Astrocyte of the spinal cord (primary cell): ENCODE measurements around the gene NEK6.
A peak's percentile ranks its signal among the peaks of the same experiment; 100 is the strongest.

Experiments
- DNase-seq: peaks from one replicate; pipeline ENCODE4 v3.0.0; 2011; ENCODE audit warnings: low read depth, low spot score
- H3K4me3 ChIP-seq: 2 replicates; pipeline ENCODE4 v1.5.1; 2011; ENCODE audit warnings: low read depth, mild to moderate bottlenecking, low read length, moderate library complexity
- CTCF ChIP-seq: IDR thresholded peaks from 2 replicates; pipeline ENCODE4 v1.5.1; 2012; ENCODE audit warnings: low read depth, mild to moderate bottlenecking, low read length, inconsistent platforms
- in situ Hi-C: cut with HindIII; loops from 2 replicates; pipeline ENCODE4 v1.10.0; 2017; ENCODE audit warnings: low sequenced_read_pairs

The NEK6 gene

GRCh38 chr9:124257844-124258606 is at the start of gene NEK6:
NEK6 (plus strand) TSS chr9:124257949; CDS start chr9:124301965, 44,016 bp downstream.
- DNase-seq: no peak
- TF ChIP-seq CTCF: no peak
- in situ Hi-C loops: no loop called here
- H3K4me3 ChIP-seq: peak within 1 kb of the TSS; percentile 86

- in situ Hi-C loops: no loop called here
- no peak for DNase-seq
- no peak overlapping the region for H3K4me3 ChIP-seq
- no peak for TF ChIP-seq CTCF
Observed at GRCh38 chr9:124208571-124208970, 49.2 kb upstream of the NEK6 start.

GRCh38 chr9:124209279-124209678 is 48.5 kb upstream of the NEK6 start:
- TF ChIP-seq CTCF: no peak
- in situ Hi-C loops: no loop called here
- H3K4me3 ChIP-seq: no peak overlapping the region

GRCh38 chr9:124209774-124210173 is 48.0 kb upstream of the NEK6 start:
- DNase-seq: no peak
- in situ Hi-C loops: no loop called here
- TF ChIP-seq CTCF: no peak
- no peak overlapping the region for H3K4me3 ChIP-seq

More at GRCh38 chr9:124209279-124209678, 48.5 kb upstream of the NEK6 start:
- DNase-seq: no peak

- no peak for DNase-seq
- in situ Hi-C loops: no loop called here
- TF ChIP-seq CTCF: no peak
- no peak overlapping the region for H3K4me3 ChIP-seq
Observed at GRCh38 chr9:124210697-124211096, 47.1 kb upstream of the NEK6 start.

GRCh38 chr9:124212381-124213050 is 45.2 kb upstream of the NEK6 start:
- TF ChIP-seq CTCF: no peak
- in situ Hi-C loops: no loop called here
- DNase-seq: peak; percentile 49
- H3K4me3 ChIP-seq: no peak overlapping the region
